Measurements from ENCODE around the gene CALN1.
"Not testable (repeated sequence)": the region's sequence is repeated elsewhere in the genome, so short reads cannot be mapped to it uniquely, and the experiment has no call there.

The CALN1 gene

DNA sequence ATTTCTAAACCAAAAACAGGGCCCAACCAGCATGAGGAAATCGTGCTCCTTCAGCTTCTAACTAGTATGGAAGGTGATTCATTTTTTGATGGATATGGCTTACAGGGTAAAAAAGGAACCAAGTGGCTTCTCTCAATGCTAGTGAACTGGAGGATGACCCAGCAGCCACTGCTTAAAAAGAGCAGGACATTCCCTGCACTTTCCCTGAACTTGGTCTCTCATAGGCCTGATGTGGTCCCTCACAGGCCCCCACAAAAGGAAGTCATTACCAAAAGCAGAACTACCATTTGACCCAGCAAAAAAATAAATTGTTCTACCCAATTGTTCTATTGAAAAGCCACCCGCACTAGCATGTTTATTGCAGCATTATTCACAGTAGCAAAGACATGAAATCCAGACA, 188.8 kb downstream of the CALN1 start:
- H3K4me3 ChIP-seq: no peak overlapping the region
- no peak overlapping the region for H3K27ac ChIP-seq
- no peaks in the 10 kb centered on the region for H3K27me3 ChIP-seq
- no peaks in the 10 kb centered on the region for H3K36me3 ChIP-seq
- H3K4me1 ChIP-seq: no peaks in the 10 kb centered on the region
- H4K20me1 ChIP-seq: no peaks in the 10 kb centered on the region
- TF ChIP-seq Cebpa-rat (IDR thresholded peaks at IDR 0.05): no peak
- H3K9ac ChIP-seq: no peak overlapping the region
- H3K9me3 ChIP-seq: peaks cover 8% of the 10 kb centered on the region; the same call in 1 of the 2 replicates
- no peak overlapping the region for H3K4me2 ChIP-seq

DNA sequence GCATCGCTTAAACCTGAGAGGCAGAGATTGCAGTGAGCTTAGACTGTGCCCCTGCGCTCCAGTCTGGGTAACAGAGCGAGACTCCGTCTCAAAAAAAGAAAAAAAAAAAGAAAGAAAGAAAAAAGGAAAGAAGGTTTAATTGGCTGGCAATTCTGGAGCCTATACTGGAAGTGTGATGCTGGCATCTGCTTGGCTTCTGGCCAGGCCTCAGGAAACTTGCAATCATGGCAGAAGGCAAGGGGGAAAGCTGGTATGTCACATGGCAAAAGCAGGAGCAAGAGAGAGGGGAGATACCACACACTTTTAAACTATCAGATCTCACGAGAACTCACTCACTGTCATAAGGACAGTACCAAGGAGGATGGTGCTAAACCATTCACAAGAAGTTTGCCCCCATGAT, 190.0 kb downstream of the CALN1 start:
- no peaks in the 10 kb centered on the region for H3K4me1 ChIP-seq
- no peak overlapping the region for H3K4me3 ChIP-seq
- peaks cover 8% of the 10 kb centered on the region; the same call in 1 of the 2 replicates for H3K9me3 ChIP-seq
- no peak overlapping the region for H3K4me2 ChIP-seq
- H3K27me3 ChIP-seq: no peaks in the 10 kb centered on the region
- H3K9ac ChIP-seq: no peak overlapping the region
- TF ChIP-seq Cebpa-rat (IDR thresholded peaks at IDR 0.05): no peak
- H3K36me3 ChIP-seq: no peaks in the 10 kb centered on the region
- H3K27ac ChIP-seq: no peak overlapping the region
- H4K20me1 ChIP-seq: no peaks in the 10 kb centered on the region

DNA sequence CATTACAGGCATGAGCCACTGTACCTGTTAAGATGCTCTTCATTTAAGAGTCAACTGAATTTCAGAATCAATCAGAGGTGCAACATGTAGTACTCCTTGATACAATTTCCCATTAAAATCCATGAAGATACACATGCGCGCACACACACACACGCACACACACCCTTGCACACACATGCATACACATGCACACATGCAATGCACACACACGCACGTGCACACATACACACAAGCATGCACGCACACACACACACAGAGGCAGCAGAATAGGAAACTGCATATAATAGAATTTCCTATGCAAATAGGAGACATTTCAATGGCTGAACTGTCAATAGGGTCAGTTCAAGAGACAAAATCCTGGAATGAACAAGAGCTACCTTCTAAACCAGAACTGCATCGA, 192.6 kb downstream of the CALN1 start:
- no peak overlapping the region for H3K9ac ChIP-seq
- H3K36me3 ChIP-seq: no peaks in the 10 kb centered on the region
- no peaks in the 10 kb centered on the region for H3K27me3 ChIP-seq
- H3K4me2 ChIP-seq: no peak overlapping the region
- H3K4me1 ChIP-seq: no peaks in the 10 kb centered on the region
- TF ChIP-seq Cebpa-rat (IDR thresholded peaks at IDR 0.05): no peak
- H3K4me3 ChIP-seq: no peak overlapping the region
- H4K20me1 ChIP-seq: no peaks in the 10 kb centered on the region
- H3K9me3 ChIP-seq: peaks cover 8% of the 10 kb centered on the region; the same call in 1 of the 2 replicates
- H3K27ac ChIP-seq: no peak overlapping the region

DNA sequence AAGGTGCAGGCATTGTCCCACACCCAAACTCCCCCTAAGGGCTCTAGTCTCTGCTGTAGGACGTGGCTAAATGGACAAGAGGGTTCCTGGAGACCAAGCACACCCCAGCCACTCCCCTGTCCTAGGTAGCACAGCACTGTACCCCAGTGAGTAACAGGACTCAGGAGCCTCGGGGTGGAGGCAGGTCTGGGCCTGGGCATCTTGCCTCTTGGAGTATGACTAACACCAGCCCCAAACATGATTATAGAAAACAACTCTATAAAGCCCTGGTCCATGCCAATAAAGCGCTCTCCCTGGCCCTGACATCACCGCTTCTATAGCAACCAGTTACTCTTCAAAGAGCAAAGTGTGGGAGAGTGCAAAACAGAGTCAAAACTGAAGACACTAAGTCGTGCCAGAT, 195.0 kb downstream of the CALN1 start:
- no peak overlapping the region for H3K27ac ChIP-seq
- H3K4me2 ChIP-seq: no peak overlapping the region
- no peak for TF ChIP-seq Cebpa-rat (IDR thresholded peaks at IDR 0.05)
- no peaks in the 10 kb centered on the region for H4K20me1 ChIP-seq
- H3K4me3 ChIP-seq: no peak overlapping the region
- H3K36me3 ChIP-seq: no peaks in the 10 kb centered on the region
- no peaks in the 10 kb centered on the region for H3K27me3 ChIP-seq
- peaks cover 8% of the 10 kb centered on the region; the same call in 1 of the 2 replicates for H3K9me3 ChIP-seq
- no peak overlapping the region for H3K9ac ChIP-seq
- H3K4me1 ChIP-seq: no peaks in the 10 kb centered on the region

DNA sequence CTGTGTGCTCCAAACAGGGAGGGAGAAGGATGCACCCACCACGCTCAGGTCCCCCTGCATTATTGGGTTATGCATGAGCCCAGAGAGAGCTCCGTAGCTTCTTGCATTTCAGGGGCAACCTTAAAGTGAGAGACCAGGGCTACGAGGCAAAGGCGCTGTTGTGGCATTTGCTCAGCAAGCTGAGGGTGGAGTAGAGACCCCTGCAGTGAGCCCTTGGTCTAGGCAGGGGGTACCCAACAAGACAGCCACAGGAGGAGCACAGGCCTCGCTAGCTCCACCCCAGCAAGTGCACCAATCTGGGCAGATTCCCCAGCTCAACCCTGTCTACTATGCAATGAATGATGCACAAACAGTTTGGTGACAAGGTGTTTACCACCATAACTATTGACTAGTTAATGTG, 198.4 kb downstream of the CALN1 start:
- TF ChIP-seq Cebpa-rat (IDR thresholded peaks at IDR 0.05): no peak
- H3K4me3 ChIP-seq: no peak overlapping the region
- no peaks in the 10 kb centered on the region for H3K36me3 ChIP-seq
- H3K4me1 ChIP-seq: no peaks in the 10 kb centered on the region
- H4K20me1 ChIP-seq: no peaks in the 10 kb centered on the region
- no peak overlapping the region for H3K4me2 ChIP-seq
- H3K9me3 ChIP-seq: no peaks in the 10 kb centered on the region
- H3K27me3 ChIP-seq: no peaks in the 10 kb centered on the region
- no peak overlapping the region for H3K27ac ChIP-seq
- no peak overlapping the region for H3K9ac ChIP-seq

DNA sequence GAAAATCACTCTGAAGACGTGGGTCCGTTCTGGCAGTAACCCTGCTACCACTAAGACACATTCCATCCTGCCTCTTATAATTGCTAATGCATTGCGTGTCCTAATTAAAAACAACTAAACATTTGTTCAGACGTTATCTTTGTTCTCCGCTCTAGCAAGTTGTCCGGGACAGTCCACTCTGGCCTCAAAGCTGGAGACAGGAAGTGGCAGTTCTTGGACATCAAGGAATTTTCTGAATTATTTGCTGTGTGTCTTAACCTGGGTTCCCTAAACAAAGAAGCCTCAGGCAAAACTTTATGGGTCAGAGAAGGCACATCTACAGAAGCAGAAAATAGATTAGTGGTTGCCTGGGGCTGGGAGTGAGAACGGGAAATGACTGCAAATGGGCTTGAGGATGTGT, 199.1 kb downstream of the CALN1 start:
- Histone ChIP-seq H3K9me3 (no peaks in the 10 kb centered on the region), H3K27ac (no peak overlapping the region), H4K20me1 (no peaks in the 10 kb centered on the region), H3K9ac (no peak overlapping the region), H3K36me3 (no peaks in the 10 kb centered on the region), H3K4me1 (no peaks in the 10 kb centered on the region), H3K4me2 (no peak overlapping the region), H3K27me3 (no peaks in the 10 kb centered on the region), H3K4me3 (no peak overlapping the region)
- no peak for TF ChIP-seq Cebpa-rat (IDR thresholded peaks at IDR 0.05)

DNA sequence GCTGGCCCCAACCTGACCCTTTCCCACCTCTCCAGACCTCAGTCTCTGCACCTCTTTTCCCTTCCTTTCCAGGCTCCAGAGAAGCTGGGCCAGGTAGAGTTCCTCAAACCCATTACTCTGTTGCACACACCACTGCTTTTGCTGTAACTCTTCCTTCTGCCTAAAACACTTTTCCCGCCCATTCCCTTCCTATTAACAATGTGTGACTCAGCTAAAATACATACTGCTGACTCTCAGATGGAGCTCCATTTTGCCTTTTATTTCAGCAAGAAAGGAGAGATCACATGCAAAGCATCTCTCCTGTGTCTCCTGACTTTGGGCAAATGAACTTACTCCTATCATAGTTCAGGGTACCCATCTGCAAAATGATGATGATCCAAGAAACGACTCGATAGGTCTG, 201.0 kb downstream of the CALN1 start:
- no peak overlapping the region for H3K27ac ChIP-seq
- H3K4me1 ChIP-seq: no peaks in the 10 kb centered on the region
- H3K9me3 ChIP-seq: no peaks in the 10 kb centered on the region
- no peak overlapping the region for H3K9ac ChIP-seq
- no peak overlapping the region for H3K4me3 ChIP-seq
- H3K36me3 ChIP-seq: no peaks in the 10 kb centered on the region
- TF ChIP-seq Cebpa-rat (IDR thresholded peaks at IDR 0.05): no peak
- no peaks in the 10 kb centered on the region for H4K20me1 ChIP-seq
- H3K4me2 ChIP-seq: no peak overlapping the region
- H3K27me3 ChIP-seq: no peaks in the 10 kb centered on the region

DNA sequence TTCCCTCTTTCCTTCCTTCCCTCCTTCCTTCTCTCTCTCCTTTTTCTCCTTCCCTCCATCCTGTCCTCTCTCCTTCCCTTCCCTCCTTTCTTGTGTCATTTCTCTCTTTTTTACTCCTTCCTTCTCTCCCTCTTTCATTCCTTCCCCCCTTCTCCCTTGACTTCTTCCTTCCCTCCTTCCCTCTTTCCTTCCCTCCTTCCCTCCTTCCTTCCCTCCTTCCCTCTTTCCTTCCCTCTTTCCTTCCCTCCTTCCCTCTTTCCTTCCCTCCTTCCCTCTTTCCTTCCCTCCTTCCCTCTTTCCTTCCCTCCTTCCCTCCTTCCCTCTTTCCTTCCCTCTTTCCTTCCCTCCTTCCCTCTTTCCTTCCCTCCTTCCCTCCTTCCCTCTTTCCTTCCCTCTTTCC, 203.1 kb downstream of the CALN1 start:
- not testable (repeated sequence) for H3K4me1 ChIP-seq, H3K9ac ChIP-seq, H3K27me3 ChIP-seq, H3K36me3 ChIP-seq, H4K20me1 ChIP-seq, H3K4me3 ChIP-seq, H3K4me2 ChIP-seq, H3K27ac ChIP-seq, H3K9me3 ChIP-seq

DNA sequence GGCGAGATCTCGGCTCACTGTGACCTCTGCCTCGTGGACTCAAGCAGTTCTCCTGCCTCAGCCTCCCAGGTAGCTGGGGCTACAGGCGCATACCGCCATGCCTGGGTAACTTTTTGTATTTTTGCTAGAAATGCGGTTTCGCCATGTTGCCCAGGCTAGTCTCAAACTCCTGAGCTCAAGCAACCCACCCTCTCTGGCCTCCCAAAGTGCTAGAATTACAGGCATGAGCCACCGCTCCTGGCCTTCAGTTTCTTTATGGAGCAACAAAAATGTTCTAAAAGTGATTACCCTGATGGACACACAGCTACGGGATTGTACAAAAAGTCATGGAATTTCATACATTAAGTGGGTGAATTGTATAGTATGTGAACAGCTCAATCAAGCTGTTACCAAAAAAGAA, 216.0 kb downstream of the CALN1 start:
- TF ChIP-seq Cebpa-rat (IDR thresholded peaks at IDR 0.05): no peak
- Histone ChIP-seq H3K27me3 (no peaks in the 10 kb centered on the region), H3K9ac (no peak overlapping the region), H3K27ac (no peak overlapping the region), H3K4me1 (peaks cover 16% of the 10 kb centered on the region), H3K36me3 (no peaks in the 10 kb centered on the region), H3K4me2 (no peak overlapping the region), H3K9me3 (peaks cover 8% of the 10 kb centered on the region; the same call in 1 of the 2 replicates), H3K4me3 (no peak overlapping the region), H4K20me1 (no peaks in the 10 kb centered on the region)

DNA sequence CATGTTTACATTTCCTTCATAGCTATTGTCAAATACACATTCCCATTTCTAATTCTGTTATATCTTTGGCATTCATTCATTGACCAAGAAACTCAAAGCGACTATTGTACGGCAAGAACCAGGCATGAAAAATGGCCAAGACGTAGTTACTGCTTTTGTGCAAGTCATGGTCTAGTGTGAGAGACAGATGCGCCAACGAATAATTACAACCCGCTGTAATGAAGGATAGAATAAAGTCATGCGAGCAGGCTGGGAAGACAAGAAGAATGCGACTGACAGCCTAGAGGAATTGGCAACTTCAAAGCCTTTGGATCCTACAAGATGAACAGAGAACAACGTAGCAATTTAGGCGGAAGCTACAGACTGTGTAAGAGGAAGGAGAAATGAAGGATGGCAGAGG, 221.2 kb downstream of the CALN1 start:
- H3K9me3 ChIP-seq: peaks cover 8% of the 10 kb centered on the region; the same call in 1 of the 2 replicates
- peaks cover 16% of the 10 kb centered on the region for H3K4me1 ChIP-seq
- H4K20me1 ChIP-seq: no peaks in the 10 kb centered on the region
- H3K27me3 ChIP-seq: no peaks in the 10 kb centered on the region
- no peak overlapping the region for H3K27ac ChIP-seq
- no peaks in the 10 kb centered on the region for H3K36me3 ChIP-seq
- H3K4me2 ChIP-seq: no peak overlapping the region
- no peak overlapping the region for H3K9ac ChIP-seq
- TF ChIP-seq Cebpa-rat (IDR thresholded peaks at IDR 0.05): no peak
- no peak overlapping the region for H3K4me3 ChIP-seq

DNA sequence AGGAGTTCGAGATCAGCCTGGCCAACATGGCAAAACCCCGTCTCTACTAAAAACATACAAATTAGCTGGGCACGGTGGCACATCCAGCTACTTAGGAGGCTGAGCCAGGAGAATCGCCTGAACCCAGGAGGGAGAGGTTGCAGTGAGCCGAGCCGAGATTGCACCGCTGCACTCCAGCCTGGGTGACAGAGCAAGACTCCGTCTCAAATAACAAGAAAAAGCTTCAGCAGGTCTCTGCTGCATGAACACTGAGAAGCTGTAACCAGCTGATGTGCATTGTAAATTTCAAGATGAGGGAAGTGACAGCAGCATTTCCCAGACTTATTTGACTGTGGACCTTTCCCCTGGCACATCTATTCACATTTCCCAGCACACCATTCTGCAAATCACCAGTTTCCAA, 222.0 kb downstream of the CALN1 start:
- no peak overlapping the region for H3K4me2 ChIP-seq
- no peaks in the 10 kb centered on the region for H4K20me1 ChIP-seq
- H3K36me3 ChIP-seq: no peaks in the 10 kb centered on the region
- TF ChIP-seq Cebpa-rat (IDR thresholded peaks at IDR 0.05): no peak
- peaks cover 8% of the 10 kb centered on the region; the same call in 1 of the 2 replicates for H3K9me3 ChIP-seq
- H3K4me3 ChIP-seq: no peak overlapping the region
- peaks cover 16% of the 10 kb centered on the region for H3K4me1 ChIP-seq
- H3K9ac ChIP-seq: no peak overlapping the region
- H3K27me3 ChIP-seq: no peaks in the 10 kb centered on the region
- no peak overlapping the region for H3K27ac ChIP-seq

Measured in BLaER1 (cell line).